Hepatocyte (in vitro differentiated cells): Measurements from ENCODE around the gene DSCAML1. TPM values are rescaled to one million over a fixed set of nuclear protein-coding genes. Genes with fewer than 3 reads are reported as not detected.

Source experiments
- DNase-seq: peaks from one replicate; pipeline ENCODE4 v3.0.0-alpha.2; 2016; ENCODE audit warnings: low spot score
- H2AFZ ChIP-seq: fragments of 200-600 bp; sonication (generic); 2 replicates; pipeline ENCODE4 v1.6.0; 2016; ENCODE audit warnings: antibody characterized with exemption, mild to moderate bottlenecking
- H3K27ac ChIP-seq: fragments of 200-600 bp; sonication (generic); 2 replicates; pipeline ENCODE4 v1.5.1; 2016; ENCODE audit warnings: mild to moderate bottlenecking
- H3K27me3 ChIP-seq: fragments of 200-600 bp; sonication (generic); 2 replicates; pipeline ENCODE4 v1.6.1; 2016
- H3K36me3 ChIP-seq: fragments of 200-600 bp; sonication (generic); replicated peaks from 2 replicates; pipeline ENCODE4 v1.5.1; 2016; ENCODE audit warnings: low read depth; ENCODE audit not compliant: insufficient read depth
- H3K4me1 ChIP-seq: fragments of 200-600 bp; sonication (generic); 2 replicates; pipeline ENCODE4 v1.5.1; 2016; ENCODE audit warnings: mild to moderate bottlenecking, moderate library complexity; ENCODE audit not compliant: insufficient read depth
- H3K4me2 ChIP-seq: fragments of 200-600 bp; sonication (generic); 2 replicates; pipeline ENCODE4 v1.6.0; 2016
- H3K4me3 ChIP-seq: fragments of 200-600 bp; sonication (generic); 2 replicates; pipeline ENCODE4 v1.5.1; 2016; ENCODE audit warnings: mild to moderate bottlenecking
- H3K79me2 ChIP-seq: fragments of 200-600 bp; sonication (generic); 2 replicates; pipeline ENCODE4 v1.6.0; 2017; ENCODE audit warnings: mild to moderate bottlenecking
- H3K9me2 ChIP-seq: fragments of 200-600 bp; sonication (generic); replicated peaks from 2 replicates; pipeline ENCODE4 v1.6.0; 2017; ENCODE audit warnings: mild to moderate bottlenecking; ENCODE audit not compliant: insufficient read depth
- H3K9me3 ChIP-seq: fragments of 200-600 bp; sonication (generic); 2 replicates; pipeline ENCODE4 v1.5.1; 2016; ENCODE audit warnings: low read depth, mild to moderate bottlenecking
- H4K20me1 ChIP-seq: fragments of 200-600 bp; sonication (generic); 2 replicates; pipeline ENCODE4 v1.6.0; 2016; ENCODE audit warnings: mild to moderate bottlenecking; ENCODE audit not compliant: insufficient read depth, poor library complexity, severe bottlenecking
- EZH2 ChIP-seq: fragments of 200-600 bp; sonication (generic); IDR thresholded peaks from 2 replicates; pipeline ENCODE4 v1.6.1; 2016; ENCODE audit warnings: antibody characterized with exemption, mild to moderate bottlenecking, borderline replicate concordance
- EZH2phosphoT487 ChIP-seq: fragments of 200-600 bp; sonication (generic); IDR thresholded peaks from one replicate; pipeline ENCODE4 v1.6.1; 2018; ENCODE audit warnings: antibody characterized with exemption, mild to moderate bottlenecking, low read depth, moderate library complexity; ENCODE audit not compliant: unreplicated experiment, severe bottlenecking
- WGBS: methylation state at CpG from one replicate; pipeline ENCODE4 v1.1.6; 2016; ENCODE audit warnings: low lambda C conversion rate; ENCODE audit errors: missing lambda C conversion rate; 5-methylcytosine and 5-hydroxymethylcytosine counted together
- polyA plus RNA-seq: library from polyadenylated mRNA; unstranded; fragments of >200 nt; fragmentation: Nextera tagmentation; extraction: Ambion mirVana; gene quantifications from 2 replicates; pipeline ENCODE4 v1.2.1, GENCODE V29; 2016
- total RNA-seq: library from RNA; depleted of rRNA; stranded (reverse); fragments of >200 nt; gene quantifications from 2 replicates; pipeline ENCODE4 v1.2.3, GENCODE V29; 2014
- TF ChIP-seq, protein P1 (sequence below): fragments of 200-600 bp; sonication (generic); IDR thresholded peaks from 2 replicates; pipeline ENCODE4 v1.5.1; 2016; ENCODE audit warnings: antibody characterized with exemption, mild to moderate bottlenecking; ENCODE audit not compliant: poor library complexity

Gene DSCAML1
- total and polyA plus RNA-seq, 2 experiments from 2014 or later, result 0.46 to 2.6 TPM

DNA sequence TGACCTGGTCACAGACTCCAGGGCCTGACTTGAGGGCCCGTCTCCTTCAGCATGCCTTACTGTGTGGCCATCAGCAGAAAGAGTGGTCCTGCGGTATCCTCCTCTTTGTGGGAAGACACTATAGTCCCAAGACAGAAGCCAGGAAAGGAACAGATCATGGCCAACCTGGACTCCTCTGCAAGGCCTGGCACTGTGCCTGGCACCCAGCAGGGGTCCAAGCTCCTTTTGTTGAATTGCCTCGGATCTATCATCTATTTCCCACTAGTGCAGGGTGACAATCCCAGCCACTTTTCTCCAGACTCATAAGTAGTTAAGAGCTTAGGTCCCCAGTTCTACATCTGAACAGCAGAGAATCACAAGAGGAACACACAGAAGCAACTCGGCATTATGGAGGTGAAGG is 27.0 kb downstream of the DSCAML1 start:
- H4K20me1 ChIP-seq, result no peaks in the 10 kb centered on the region
- no peaks in the 10 kb centered on the region for H3K9me3 ChIP-seq
- DNase-seq, result no peak
- H3K4me3 ChIP-seq, result no peak overlapping the region
- peaks cover 6% of the 10 kb centered on the region for H3K27me3 ChIP-seq
- TF ChIP-seq EZH2, result no peak
- TF ChIP-seq, protein P1, sequence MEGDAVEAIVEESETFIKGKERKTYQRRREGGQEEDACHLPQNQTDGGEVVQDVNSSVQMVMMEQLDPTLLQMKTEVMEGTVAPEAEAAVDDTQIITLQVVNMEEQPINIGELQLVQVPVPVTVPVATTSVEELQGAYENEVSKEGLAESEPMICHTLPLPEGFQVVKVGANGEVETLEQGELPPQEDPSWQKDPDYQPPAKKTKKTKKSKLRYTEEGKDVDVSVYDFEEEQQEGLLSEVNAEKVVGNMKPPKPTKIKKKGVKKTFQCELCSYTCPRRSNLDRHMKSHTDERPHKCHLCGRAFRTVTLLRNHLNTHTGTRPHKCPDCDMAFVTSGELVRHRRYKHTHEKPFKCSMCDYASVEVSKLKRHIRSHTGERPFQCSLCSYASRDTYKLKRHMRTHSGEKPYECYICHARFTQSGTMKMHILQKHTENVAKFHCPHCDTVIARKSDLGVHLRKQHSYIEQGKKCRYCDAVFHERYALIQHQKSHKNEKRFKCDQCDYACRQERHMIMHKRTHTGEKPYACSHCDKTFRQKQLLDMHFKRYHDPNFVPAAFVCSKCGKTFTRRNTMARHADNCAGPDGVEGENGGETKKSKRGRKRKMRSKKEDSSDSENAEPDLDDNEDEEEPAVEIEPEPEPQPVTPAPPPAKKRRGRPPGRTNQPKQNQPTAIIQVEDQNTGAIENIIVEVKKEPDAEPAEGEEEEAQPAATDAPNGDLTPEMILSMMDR, result no peak
- TF ChIP-seq EZH2phosphoT487, result no peak
- 95% methylated on average over 4 of the region's 4 CpGs for WGBS
- H3K36me3 ChIP-seq, result no peaks in the 10 kb centered on the region
- no peak overlapping the region for H3K27ac ChIP-seq
- no peak overlapping the region for H2AFZ ChIP-seq
- H3K4me2 ChIP-seq, result no peak overlapping the region
- no peaks in the 10 kb centered on the region for H3K4me1 ChIP-seq
- no peaks in the 10 kb centered on the region for H3K9me2 ChIP-seq
- H3K79me2 ChIP-seq, result no peaks in the 10 kb centered on the region

DNA sequence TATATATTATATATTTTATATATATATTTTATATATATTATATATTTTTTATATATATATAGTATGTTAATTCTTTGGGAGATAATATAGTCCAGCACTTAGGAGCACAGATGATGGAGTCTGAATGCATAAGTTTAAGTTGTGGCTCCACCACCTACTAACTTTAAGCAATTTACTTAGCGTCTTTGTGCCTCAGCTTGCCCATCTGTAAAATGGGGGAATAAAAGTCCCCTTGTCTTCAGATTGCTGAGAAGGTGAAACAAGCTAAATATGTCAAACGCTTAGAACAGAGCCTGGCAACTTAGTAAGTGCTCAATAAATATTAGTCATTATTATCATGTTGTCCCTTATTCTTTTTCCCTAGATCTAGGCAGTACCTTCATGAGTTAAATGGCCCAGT is 27.5 kb downstream of the DSCAML1 start:
- H3K4me1 ChIP-seq, result no peaks in the 10 kb centered on the region
- H3K27me3 ChIP-seq, result peaks cover 2% of the 10 kb centered on the region
- no peaks in the 10 kb centered on the region for H3K79me2 ChIP-seq
- H2AFZ ChIP-seq, result no peak overlapping the region
- TF ChIP-seq, protein P1, result no peak
- TF ChIP-seq EZH2phosphoT487 (no peak), EZH2 (no peak)
- H3K27ac ChIP-seq, result no peak overlapping the region
- H3K9me2 ChIP-seq, result no peaks in the 10 kb centered on the region
- no peak for DNase-seq
- no peak overlapping the region for H3K4me2 ChIP-seq
- no peak overlapping the region for H3K4me3 ChIP-seq
- H3K9me3 ChIP-seq, result no peaks in the 10 kb centered on the region
- WGBS, result 100% methylated on average over 2 of the region's 2 CpGs
- H3K36me3 ChIP-seq, result no peaks in the 10 kb centered on the region
- no peaks in the 10 kb centered on the region for H4K20me1 ChIP-seq

DNA sequence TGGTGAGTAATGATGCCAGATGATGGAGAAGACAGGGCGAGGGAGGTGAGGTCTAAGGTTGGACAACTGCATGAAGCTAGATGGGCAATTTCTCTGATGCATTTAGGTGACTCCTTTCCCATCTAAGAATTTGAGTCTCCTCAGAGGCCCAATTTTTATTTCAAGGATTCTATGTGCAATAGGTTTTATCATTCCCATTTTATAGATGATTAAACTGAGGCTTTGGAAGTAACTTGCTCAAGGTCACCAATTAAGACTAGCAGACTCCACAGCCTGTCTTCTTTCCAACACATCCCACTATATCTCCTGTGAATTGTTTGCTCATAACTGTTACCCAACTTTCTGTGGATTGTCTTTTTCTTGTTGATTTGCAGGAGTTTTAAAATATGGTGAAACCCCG is 28.5 kb downstream of the DSCAML1 start:
- no peaks in the 10 kb centered on the region for H3K4me1 ChIP-seq
- no peak overlapping the region for H2AFZ ChIP-seq
- no peak overlapping the region for H3K27ac ChIP-seq
- no peaks in the 10 kb centered on the region for H3K36me3 ChIP-seq
- no peak for TF ChIP-seq EZH2
- TF ChIP-seq EZH2phosphoT487, result no peak
- TF ChIP-seq, protein P1, result no peak
- DNase-seq, result no peak
- no peaks in the 10 kb centered on the region for H3K9me3 ChIP-seq
- 93% methylated on average over 2 of the region's 2 CpGs for WGBS
- no peak overlapping the region for H3K4me3 ChIP-seq
- H3K79me2 ChIP-seq, result no peaks in the 10 kb centered on the region
- no peaks in the 10 kb centered on the region for H4K20me1 ChIP-seq
- H3K27me3 ChIP-seq, result peaks cover 2% of the 10 kb centered on the region
- H3K9me2 ChIP-seq, result no peaks in the 10 kb centered on the region
- H3K4me2 ChIP-seq, result no peak overlapping the region

DNA sequence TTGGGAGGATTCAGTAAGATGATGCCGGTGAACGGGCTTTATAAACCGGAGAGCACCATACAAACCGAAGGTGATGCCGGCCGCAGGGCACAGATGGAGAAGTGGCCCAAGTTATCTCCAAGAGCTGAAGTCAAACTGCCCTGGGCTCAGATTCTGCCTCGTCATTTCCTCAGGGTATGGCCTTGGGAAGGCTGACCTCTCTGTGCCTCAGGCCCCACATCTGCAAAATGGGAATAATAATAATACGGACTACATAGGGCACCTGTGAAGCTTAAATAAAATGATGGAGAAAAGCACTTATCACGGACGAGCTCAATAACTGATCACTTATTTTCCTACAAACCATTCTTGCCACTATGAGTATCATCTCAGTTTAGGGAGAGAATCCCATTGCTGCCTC is 29.9 kb downstream of the DSCAML1 start:
- no peaks in the 10 kb centered on the region for H3K9me2 ChIP-seq
- 89% methylated on average over 10 of the region's 10 CpGs for WGBS

More for the DNA sequence above, 29.9 kb downstream of the DSCAML1 start:
- H3K4me3 ChIP-seq, result no peak overlapping the region
- peaks cover 2% of the 10 kb centered on the region for H3K27me3 ChIP-seq
- H4K20me1 ChIP-seq, result no peaks in the 10 kb centered on the region
- no peak overlapping the region for H3K27ac ChIP-seq
- DNase-seq, result no peak
- no peaks in the 10 kb centered on the region for H3K9me3 ChIP-seq
- TF ChIP-seq EZH2 (no peak), EZH2phosphoT487 (no peak)
- TF ChIP-seq, protein P1, result no peak
- H2AFZ ChIP-seq, result no peak overlapping the region
- H3K79me2 ChIP-seq, result no peaks in the 10 kb centered on the region
- H3K4me2 ChIP-seq, result no peak overlapping the region
- no peaks in the 10 kb centered on the region for H3K4me1 ChIP-seq
- no peaks in the 10 kb centered on the region for H3K36me3 ChIP-seq
